Activated T-helper 2 cell treated with anti-CD3 and anti-CD28 coated beads, Interferon-gamma antibody, Interleukin-2, Interleukin-4, amounts not matched to agents 10 μg/mL and 5 μg/mL and 100 μg/mL, durations not matched to agents 14 hours and 24 hours and 36 hours (primary cell): ENCODE results near the gene COL18A1. TPM values are rescaled to one million over a fixed set of nuclear protein-coding genes. Genes with fewer than 3 reads are reported as not detected.

Experiments
- DNase-seq: peaks from one replicate; pipeline ENCODE4 v3.0.0; 2021; ENCODE audit warnings: low spot score
- H3K27ac Mint-ChIP-seq: one replicate; pipeline ENCODE4 v1.8.0; 2021; ENCODE audit warnings: mixed read lengths
- H3K27me3 Mint-ChIP-seq: one replicate; pipeline ENCODE4 v1.8.0; 2021; ENCODE audit warnings: low read depth, mixed read lengths
- H3K36me3 Mint-ChIP-seq: one replicate; pipeline ENCODE4 v1.8.0; 2021; ENCODE audit warnings: low read depth, mixed read lengths
- H3K4me1 Mint-ChIP-seq: one replicate; pipeline ENCODE4 v1.8.0; 2021; ENCODE audit warnings: low read depth, mixed read lengths
- H3K4me3 Mint-ChIP-seq: one replicate; pipeline ENCODE4 v1.8.0; 2021; ENCODE audit warnings: low read depth, mild to moderate bottlenecking, moderate library complexity, mixed read lengths
- H3K9me3 Mint-ChIP-seq: one replicate; pipeline ENCODE4 v1.8.0; 2021; ENCODE audit warnings: mixed read lengths
- intact Hi-C: fragments of 100-400 bp; cut with micrococcal nuclease; formaldehyde crosslinking; loops from one replicate; pipeline ENCODE4 v1.15.1; 2023
- total RNA-seq: library from RNA; stranded (reverse); gene quantifications from 2 replicates; pipeline ENCODE4 v1.2.3, GENCODE V29; 2022

COL18A1 gene
- total RNA-seq, 1 donor from 2014 or later, result 3.4 TPM

DNA sequence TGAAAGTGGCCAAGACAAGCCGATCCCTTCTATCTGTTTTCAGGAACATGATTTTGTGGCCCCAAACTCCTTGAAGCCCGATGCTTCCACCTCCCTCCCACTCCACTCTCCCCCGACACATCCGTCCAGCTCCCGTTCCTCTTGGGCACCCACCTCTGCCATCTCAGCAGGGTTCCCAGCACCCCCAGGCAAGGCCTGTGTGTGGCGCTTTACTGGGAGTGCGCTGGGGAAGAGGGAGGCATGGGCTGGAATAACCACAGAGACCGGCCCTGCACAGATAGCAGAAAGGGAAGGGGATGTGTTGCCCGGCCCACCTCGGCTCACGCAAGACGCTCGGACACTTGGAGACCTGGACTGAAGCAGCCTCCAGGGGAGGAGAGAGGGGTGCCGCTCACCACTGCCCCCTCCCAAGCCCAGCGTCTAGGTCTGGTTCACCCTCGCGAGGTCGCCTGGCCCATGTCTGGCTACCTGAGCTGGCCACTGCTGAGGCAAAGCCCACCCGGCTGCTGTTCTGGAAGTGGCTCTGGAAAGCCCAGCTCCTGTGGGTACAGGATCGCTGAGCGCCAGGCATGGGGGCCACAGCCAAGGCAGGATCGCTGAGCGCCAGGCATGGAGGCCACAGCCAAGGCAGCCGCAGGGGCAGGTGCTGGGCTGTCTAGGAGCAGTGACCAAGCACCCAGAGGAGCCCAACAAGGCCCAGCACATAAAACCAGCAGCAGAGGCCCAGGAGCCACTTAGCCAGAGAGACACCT is 23.8 kb upstream of the COL18A1 start:
- DNase-seq, result no peak
- Mint-ChIP-seq H3K27ac (no peak overlapping the region), H3K9me3 (peaks cover 6% of the 10 kb centered on the region), H3K4me1 (no peaks in the 10 kb centered on the region), H3K27me3 (peaks cover 16% of the 10 kb centered on the region), H3K4me3 (no peak overlapping the region), H3K36me3 (no peaks in the 10 kb centered on the region)
- intact Hi-C loops, result no loop called here

DNA sequence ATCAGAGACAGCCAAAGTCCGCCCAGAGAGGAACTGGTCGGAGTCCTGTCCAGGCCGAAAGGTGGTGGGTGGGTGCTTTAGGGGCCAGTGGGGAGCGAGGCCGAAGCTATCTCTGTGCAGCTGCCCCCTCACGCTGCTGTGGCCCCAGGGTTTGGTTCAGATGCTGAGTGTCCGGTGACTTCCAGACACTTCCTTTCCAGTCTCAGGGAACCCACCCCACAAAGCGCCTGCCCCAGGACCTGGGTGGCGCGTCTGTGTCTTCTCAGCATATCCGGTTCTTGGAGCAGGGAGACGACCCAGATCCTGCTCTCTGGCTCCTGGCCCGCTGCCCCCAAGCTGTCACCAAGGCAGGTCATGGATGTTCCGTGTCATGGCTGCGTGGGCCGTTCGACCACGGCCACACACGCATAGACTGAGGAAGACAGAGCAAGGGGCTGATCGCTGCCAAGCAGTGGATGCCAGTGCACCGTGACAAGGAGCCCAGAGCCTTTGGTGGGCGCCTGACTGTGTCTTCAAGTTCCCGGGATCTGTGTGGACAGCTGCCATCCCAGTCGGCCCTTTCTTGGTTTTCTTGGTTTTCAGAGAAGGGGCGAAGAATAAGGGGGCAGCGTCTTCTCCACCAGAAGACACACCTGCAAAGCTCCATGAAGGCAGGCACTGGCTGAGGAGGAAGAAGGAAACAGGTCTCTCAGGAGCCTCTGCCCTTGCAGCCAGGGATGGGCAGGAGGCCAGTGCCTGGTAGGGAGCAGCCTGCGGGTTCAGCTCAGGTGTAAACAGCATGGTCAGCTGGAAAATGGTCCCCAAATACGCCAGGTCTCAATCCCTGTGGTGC is 22.9 kb upstream of the COL18A1 start:
- Mint-ChIP-seq H3K9me3 (peaks cover 4% of the 10 kb centered on the region), H3K27me3 (peaks cover 16% of the 10 kb centered on the region), H3K36me3 (no peaks in the 10 kb centered on the region), H3K4me3 (no peak overlapping the region), H3K27ac (no peak overlapping the region), H3K4me1 (no peaks in the 10 kb centered on the region)
- intact Hi-C loops, result no loop called here
- DNase-seq, result no peak

DNA sequence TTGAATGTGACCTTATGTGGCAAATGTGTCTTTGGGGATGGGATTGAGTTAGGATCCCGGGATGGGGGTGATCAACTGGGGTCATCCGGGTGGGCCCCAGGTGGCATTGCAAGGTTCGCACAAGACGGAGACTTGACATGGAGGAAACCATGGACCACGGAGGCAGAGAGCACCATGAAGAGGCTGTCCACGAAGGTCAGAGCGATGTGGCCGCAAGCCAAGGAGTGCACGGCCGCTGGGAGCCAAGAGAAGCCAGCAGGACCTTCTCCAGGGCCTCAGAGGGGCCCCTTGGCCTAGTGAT is 22.3 kb upstream of the COL18A1 start:
- Mint-ChIP-seq H3K9me3 (no peaks in the 10 kb centered on the region), H3K4me3 (no peak overlapping the region), H3K4me1 (no peaks in the 10 kb centered on the region), H3K27ac (no peak overlapping the region), H3K27me3 (peaks cover 12% of the 10 kb centered on the region), H3K36me3 (no peaks in the 10 kb centered on the region)
- intact Hi-C loops, result no loop called here
- no peak for DNase-seq

DNA sequence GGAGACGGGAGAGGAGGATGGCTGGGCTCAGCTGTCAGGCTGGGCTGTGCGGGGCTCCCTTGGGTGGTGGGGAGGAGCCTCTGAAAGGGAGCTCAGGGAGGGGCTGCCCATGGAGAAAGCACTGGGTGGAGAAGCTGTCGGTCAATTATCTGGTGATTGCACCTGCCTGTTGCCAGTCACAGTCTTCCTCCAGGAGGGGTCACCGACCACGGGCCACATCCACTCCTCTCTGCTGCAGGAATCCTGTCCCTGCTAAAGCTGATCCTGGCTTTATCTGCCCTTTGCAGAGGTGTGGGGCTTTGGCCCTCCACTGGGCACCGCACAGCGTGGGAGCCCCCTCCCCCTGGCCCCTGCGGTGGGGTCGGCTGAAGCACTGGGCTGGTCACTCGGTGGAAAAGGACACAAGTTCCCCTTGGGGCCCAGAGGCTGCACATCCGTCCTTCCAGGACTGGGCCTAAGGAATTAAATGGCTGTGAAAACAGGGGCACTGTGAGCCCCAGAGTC is 21.8 kb upstream of the COL18A1 start:
- intact Hi-C loops, result no loop called here

DNA sequence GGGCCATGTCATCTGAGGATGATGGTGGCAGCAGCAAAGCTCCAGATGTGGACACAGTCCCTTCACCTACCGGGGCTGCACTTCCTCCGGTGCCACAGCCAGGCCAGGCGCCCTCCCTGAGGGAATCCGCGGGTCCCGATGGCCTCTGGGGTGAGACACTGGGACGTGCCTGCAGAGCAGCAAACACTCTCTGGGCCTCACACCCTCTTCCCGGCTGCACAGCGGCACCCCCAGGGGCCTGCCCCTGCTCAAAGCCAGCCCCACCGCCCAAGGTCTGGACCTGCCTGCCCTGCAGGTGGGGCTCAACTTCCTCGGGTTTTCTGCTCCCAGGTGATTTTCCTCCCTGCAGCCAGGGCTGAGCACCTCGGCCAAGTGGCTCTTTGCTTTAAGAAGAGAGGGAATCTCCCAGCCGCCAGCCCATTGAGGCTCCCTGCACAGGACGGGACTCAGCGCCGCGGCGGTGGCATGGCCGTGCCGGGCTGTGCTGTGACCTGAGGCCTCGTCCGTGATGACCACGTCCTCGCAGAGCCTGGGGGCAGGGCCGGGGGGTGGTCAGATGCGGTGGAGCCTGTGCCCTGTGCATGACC is 21.3 kb upstream of the COL18A1 start:
- Mint-ChIP-seq H3K36me3 (no peaks in the 10 kb centered on the region), H3K27me3 (peaks cover 6% of the 10 kb centered on the region), H3K4me1 (no peaks in the 10 kb centered on the region), H3K4me3 (no peak overlapping the region), H3K27ac (no peak overlapping the region), H3K9me3 (no peaks in the 10 kb centered on the region)
- intact Hi-C loops, result no loop called here
- no peak for DNase-seq

More for the DNA sequence above, 21.8 kb upstream of the COL18A1 start:
- no peaks in the 10 kb centered on the region for H3K36me3 Mint-ChIP-seq
- H3K4me1 Mint-ChIP-seq, result no peaks in the 10 kb centered on the region
- no peak overlapping the region for H3K4me3 Mint-ChIP-seq
- H3K9me3 Mint-ChIP-seq, result no peaks in the 10 kb centered on the region
- H3K27ac Mint-ChIP-seq, result no peak overlapping the region
- peaks cover 8% of the 10 kb centered on the region for H3K27me3 Mint-ChIP-seq
- DNase-seq, result no peak

DNA sequence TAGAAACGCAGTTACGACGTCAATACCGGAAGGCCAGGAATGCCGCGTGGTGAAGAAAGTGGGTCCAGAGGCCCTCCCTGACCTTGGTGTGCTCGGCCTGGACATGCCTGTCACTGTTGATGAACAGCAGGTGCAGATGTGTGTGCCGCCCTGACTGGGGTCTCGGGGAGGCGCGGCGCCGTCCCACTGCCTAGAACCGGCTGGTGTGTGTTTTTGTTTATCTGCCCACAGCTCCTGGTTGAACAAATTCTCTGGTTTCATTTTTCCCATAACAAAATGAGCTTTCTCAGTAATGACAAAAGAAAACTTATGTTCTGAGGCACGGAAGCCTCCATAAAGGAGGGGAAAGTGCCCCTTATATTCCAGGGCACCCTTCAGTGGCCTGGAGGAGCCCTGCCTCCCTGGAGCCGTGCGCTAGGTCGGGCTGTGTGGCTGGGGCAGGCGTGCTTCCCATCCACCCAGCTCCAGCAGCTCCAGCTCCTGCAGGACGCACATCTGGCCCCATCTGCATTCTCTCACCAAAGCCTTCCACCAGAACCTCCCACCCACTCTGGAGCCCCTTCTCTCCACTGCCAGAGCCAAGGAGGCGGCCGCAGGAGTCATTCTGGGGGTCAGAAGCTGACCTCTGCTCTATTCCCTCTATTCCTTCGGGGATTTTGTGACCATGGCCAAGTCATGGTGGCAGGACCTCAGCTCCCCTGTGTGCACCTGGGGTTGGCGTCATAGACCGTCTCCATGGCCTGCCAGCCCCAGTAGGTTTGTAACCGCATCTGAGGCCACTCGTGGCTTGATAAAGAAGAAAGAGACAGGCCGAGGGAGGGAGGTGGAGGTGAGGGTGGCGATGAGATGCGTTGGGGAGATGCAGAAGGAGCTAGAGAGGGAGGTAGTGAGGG is 20.1 kb upstream of the COL18A1 start:
- DNase-seq, result no peak
- H3K36me3 Mint-ChIP-seq, result no peaks in the 10 kb centered on the region
- no peaks in the 10 kb centered on the region for H3K9me3 Mint-ChIP-seq
- H3K4me3 Mint-ChIP-seq, result no peak overlapping the region
- peaks cover 4% of the 10 kb centered on the region for H3K27me3 Mint-ChIP-seq
- H3K4me1 Mint-ChIP-seq, result no peaks in the 10 kb centered on the region
- no peak overlapping the region for H3K27ac Mint-ChIP-seq
- intact Hi-C loops, result no loop called here

DNA sequence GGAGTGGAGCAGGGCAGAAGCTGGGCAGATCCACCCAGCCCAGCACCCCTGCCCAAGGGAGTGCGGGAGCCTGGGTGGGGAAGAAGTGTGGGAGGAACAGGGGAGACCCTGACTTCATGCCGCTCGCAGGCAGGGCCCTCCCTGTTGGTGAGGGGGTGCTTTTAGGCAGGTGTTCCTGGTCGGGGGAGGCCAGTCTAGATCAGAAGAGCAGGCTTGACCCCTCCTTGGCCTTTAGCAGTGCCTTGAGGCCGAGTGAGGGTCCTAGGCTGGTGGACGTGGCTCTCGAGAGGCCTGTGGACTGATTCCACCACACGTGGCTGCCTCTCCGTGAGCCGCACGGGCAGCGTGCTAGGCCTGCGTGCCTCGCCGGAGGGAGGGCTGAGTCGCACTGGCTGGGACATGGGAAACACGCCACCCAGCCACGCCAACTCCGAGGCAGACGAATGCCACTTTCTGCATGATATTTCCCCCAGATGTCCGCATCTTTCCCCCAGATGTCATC is 19.4 kb upstream of the COL18A1 start:
- H3K4me3 Mint-ChIP-seq, result no peak overlapping the region
- H3K4me1 Mint-ChIP-seq, result no peaks in the 10 kb centered on the region
- H3K36me3 Mint-ChIP-seq, result no peaks in the 10 kb centered on the region
- intact Hi-C loops, result no loop called here
- H3K27me3 Mint-ChIP-seq, result peaks cover 3% of the 10 kb centered on the region
- DNase-seq, result no peak
- no peaks in the 10 kb centered on the region for H3K9me3 Mint-ChIP-seq
- H3K27ac Mint-ChIP-seq, result no peak overlapping the region

DNA sequence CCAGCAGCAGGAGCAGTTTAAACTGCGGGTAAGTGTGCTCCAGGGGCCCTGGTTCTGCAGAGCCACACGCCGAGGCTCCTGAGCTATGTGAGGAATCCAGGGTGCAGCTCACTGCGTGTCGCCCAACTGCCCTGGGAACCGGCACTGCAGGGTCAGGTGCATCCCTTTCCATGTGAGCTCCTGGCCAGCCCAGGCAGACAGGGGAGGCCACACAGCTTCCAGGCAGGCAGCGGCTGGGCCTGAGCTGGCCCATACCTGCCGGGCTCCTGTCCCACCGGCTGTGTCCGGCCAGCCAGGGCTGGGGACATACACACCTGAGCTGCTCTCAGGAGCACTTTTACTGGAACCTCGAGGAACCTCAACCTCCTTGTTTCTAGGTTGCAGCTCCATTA is 18.6 kb upstream of the COL18A1 start:
- peaks cover 3% of the 10 kb centered on the region for H3K27me3 Mint-ChIP-seq
- intact Hi-C loops, result no loop called here
- DNase-seq, result no peak

DNA sequence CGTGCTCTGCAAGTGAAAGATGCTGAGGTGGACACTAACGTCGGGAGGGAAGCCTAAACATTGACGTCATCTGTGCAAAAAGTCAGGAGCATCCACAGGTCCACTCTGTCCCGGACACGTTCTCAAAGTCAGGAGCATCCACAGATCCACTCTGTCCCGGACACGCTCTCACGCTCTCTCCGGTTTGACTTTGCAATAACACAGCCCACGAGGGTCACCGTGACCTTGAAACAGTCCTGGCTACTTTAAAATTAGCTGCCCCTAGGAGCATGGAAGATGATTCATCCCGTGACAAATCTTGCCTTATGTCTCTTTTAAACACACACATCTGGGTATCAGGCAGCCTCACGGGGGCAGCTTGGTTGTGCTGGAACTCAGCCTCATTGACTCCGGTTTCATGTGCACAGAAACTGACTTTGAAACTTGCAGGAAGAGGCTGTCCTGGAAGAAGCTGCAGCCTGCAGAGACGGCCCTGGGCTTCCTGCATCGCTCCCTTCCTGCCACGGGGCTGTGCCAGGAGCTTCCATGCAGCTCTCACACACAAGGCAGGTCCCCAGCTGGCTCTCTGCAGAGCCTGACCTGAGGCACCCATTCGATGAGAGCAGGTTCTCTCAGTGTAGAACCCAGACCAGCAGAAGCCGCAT is 18.1 kb upstream of the COL18A1 start:
- H3K36me3 Mint-ChIP-seq, result no peaks in the 10 kb centered on the region
- no peak for DNase-seq

More for the DNA sequence above, 18.6 kb upstream of the COL18A1 start:
- no peaks in the 10 kb centered on the region for H3K4me1 Mint-ChIP-seq
- H3K36me3 Mint-ChIP-seq, result no peaks in the 10 kb centered on the region
- no peak overlapping the region for H3K4me3 Mint-ChIP-seq
- H3K27ac Mint-ChIP-seq, result no peak overlapping the region
- H3K9me3 Mint-ChIP-seq, result no peaks in the 10 kb centered on the region

DNA sequence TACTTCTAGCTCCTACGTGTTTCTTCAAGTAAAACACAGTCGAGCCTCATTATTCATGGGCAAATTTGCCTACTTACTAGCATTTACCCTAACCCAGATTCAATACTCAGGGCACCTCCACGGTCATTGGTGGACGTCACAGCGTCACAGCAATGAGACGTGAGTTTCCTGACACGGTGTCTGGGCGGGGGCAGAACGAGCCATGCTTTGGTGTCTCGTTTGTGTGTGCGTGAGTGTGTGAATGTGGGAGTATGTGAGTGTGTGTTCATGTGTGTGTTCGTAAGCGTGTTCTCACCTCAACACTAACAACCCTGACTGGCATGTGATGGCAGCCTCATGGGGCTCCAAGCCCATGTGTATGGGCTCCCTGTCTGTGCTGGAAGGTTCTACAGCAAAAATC is 17.5 kb upstream of the COL18A1 start:
- no peaks in the 10 kb centered on the region for H3K4me1 Mint-ChIP-seq
- H3K27me3 Mint-ChIP-seq, result peaks cover 3% of the 10 kb centered on the region
- H3K4me3 Mint-ChIP-seq, result no peak overlapping the region
- DNase-seq, result no peak
- H3K36me3 Mint-ChIP-seq, result no peaks in the 10 kb centered on the region
- intact Hi-C loops, result no loop called here
- H3K27ac Mint-ChIP-seq, result no peak overlapping the region
- H3K9me3 Mint-ChIP-seq, result no peaks in the 10 kb centered on the region

More for the DNA sequence above, 18.1 kb upstream of the COL18A1 start:
- H3K9me3 Mint-ChIP-seq, result no peaks in the 10 kb centered on the region
- H3K4me3 Mint-ChIP-seq, result no peak overlapping the region
- H3K27ac Mint-ChIP-seq, result no peak overlapping the region
- H3K27me3 Mint-ChIP-seq, result peaks cover 3% of the 10 kb centered on the region
- intact Hi-C loops, result no loop called here
- H3K4me1 Mint-ChIP-seq, result no peaks in the 10 kb centered on the region

DNA sequence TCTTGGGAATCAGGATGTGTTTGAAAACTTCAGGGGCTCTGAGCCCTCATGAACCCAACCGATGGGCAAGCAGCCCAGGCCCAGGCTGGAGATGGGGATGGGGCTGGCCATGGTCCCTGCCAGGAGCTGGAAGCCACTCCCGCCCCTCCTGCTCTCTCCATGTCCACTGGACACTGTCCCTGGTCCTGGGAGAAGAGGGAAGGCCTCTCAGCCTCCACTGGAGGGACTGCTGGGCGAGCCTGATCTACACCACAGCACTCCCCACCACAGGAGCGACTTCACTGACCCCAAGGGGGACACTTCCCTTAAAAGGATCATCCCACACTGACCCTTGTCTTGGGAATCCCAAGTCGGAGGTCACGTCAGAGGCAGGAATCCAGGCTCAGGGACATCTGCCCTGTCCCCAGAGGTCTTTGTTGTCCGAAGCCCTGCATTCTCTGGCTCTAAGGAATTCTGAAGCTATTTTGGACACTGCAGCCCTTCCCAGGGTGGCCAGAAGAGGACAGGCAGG is 16.9 kb upstream of the COL18A1 start:
- no peak for DNase-seq
- H3K4me3 Mint-ChIP-seq, result no peak overlapping the region
- intact Hi-C loops, result no loop called here
- H3K27ac Mint-ChIP-seq, result no peak overlapping the region
- H3K36me3 Mint-ChIP-seq, result no peaks in the 10 kb centered on the region
- H3K27me3 Mint-ChIP-seq, result peaks cover 3% of the 10 kb centered on the region
- H3K9me3 Mint-ChIP-seq, result no peaks in the 10 kb centered on the region
- H3K4me1 Mint-ChIP-seq, result no peaks in the 10 kb centered on the region
